HG02763 (cell line): Measurements from ENCODE around the gene MYO5A.
A peak's percentile ranks its signal among the peaks of the same experiment; 100 is the strongest.
"Not testable (repeated sequence)": the region's sequence is repeated elsewhere in the genome, so short reads cannot be mapped to it uniquely, and the experiment has no call there.

Experiments used
- ATAC-seq: cut with Tn5 transposase; IDR thresholded peaks from one replicate; pipeline ENCODE4 v1.9.1; 2021; ENCODE audit warnings: mild to moderate bottlenecking, moderate library complexity; ENCODE audit not compliant: unreplicated experiment

Gene MYO5A

DNA sequence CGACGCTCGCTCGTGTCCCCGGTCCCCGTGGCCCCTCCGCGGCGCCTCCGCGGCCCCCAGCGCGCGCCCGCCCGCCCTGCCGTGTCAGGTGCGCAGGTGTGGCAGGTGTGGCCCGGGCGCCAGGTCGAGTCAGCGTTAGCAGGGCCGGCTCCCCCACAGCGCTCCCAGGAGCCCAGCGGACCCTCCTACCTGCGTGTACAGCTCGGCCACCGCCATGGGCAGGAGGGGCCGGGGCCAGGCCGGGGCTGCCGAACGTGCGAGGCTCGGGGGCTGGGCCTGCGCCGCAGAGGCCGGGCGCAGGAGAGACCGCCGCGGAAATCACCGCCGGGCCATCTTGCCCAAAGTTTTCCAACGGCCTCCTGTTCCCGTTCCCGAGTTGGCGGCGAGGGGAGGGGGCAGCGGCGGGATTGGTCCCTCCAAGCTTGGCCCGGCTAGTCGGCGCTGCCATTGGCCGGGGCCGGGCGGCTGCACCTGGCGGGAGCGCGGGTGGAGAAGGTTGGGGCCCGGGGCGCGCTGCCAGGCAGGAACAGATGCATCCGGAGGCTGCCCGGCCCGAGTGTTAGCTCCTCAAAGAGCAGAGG is 233.2 kb downstream of the MYO5A start, which contains the start of gene MYO5C:
Gene MYO5C, minus strand, starts transcription at position 384 of the 581 bp plus-strand sequence. Its CDS starts 168 bp downstream, at position 216.
- no peak for ATAC-seq

DNA sequence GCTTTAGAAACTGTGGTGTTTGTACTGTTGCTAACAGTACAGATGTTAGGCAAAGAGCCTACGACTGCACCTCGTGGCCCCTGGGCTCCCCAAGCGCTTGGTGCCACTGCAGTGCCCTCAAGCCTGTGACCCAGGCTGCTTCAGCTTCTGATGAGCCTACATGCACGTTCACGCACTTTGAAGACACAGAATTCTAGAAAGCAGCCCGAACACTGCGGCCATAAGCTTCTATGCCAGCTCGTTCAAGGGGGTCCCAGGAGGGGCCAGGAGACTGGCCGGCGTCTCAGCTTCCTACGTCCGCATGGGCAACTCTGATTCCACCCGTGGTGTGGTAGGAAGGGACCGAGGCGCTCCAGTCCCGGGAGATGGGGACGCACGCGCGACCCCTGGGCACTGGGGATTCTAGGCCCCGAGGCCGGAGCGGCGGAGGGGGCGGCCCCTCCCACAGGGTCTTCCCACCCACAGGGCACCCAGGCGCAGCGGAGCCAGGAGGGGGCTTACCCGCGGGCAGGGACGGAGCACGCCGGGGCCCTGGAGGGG is 233.7 kb downstream of the MYO5A start:
- no peak for ATAC-seq

DNA sequence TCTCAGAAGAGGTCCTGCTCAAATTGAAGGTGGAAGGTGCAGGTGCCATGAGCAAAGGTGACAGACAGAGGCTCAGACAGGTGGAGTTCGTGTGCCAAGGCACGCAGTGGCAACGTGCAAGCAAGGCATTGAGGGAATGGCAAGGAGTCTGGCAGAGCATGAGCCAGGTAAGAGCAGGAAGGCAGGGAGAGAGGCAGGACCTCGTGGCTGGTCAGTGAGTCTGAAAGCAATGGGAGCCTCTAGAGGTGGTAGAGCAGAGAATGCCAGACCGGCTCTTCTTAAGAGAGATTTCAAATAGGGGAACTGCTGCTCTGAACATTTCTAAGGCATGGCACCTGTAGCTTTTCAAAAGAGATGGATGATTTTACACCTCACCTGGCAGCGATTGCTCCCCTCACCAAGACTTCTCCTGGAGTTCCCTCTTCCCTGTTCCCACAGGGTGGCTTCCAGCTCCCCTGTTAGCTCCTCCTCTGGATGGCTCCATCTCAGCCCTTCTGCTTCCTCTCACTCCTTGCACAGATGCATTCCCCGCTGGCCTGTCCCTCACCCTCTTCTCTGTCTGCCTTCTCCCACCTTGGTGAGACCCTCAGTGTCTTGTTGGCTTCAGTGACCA is 235.8 kb downstream of the MYO5A start:
- ATAC-seq, result no peak

- no peak for ATAC-seq
Observed at GRCh38 chr15:52291204-52291603, 237.5 kb downstream of the MYO5A start.

DNA sequence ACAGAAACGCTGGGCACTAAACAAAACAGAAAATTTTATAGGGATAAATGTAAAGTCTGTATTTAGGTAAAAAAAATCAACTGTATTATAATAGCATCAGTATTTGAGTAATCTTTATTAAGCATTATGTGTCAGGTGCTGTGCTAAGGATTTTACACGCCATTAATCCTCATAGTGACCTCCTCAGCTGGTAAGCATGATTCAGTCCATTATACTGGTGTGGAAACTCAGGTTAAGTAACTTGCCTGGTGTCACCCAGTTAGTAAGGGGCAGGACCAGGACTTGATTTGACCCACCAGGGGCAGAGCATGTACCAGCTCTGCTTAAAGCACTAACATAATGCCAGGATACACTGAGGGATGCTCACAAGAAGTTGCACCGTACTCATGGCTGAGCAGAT is 237.9 kb downstream of the MYO5A start:
- no peak for ATAC-seq

DNA sequence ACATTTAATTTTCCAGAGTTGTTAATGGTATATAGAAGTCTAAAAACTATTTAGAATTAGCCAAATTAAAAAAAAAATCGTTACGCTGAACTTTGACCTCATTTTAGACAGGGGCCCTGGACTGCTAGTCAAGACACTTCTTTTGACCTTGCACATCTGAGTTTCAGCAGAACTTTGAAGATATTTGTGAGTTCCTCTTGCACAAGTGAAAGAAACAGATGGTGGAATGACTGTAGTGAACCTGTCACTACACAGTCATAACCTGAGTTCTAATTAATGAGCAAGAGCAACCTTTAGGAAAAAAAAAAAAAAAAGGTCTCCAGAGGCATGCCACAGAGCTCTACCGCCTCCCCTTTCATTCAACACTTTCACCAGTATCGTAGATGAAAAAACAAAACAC is 238.4 kb downstream of the MYO5A start:
- ATAC-seq, result peak; percentile 48

GRCh38 chr15:52289629-52290081 is 239.0 kb downstream of the MYO5A start:
- no peak for ATAC-seq

DNA sequence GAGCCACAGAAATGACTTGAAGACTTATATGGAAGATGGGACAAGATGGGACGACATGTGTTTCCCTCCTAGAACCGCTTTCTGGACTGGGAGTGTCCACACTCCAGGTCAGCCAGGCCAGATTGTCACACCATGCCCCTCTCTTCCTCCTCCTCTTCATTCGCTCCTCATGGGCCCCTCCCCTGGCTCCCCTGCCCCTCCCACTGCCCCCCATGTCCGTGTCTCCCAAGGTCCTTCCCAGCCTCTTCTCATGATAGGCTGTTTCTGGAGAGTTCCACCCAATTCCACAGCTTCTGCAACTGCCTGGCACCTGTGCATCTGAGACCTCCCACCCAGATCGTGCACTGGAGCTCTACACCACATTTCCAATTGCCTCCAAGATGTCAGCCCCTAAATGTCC is 239.7 kb downstream of the MYO5A start:
- no peak for ATAC-seq

- no peak for ATAC-seq
Observed at GRCh38 chr15:52288051-52288942, 240.4 kb downstream of the MYO5A start.

- ATAC-seq, result no peak
Observed at GRCh38 chr15:52287114-52287513, 241.6 kb downstream of the MYO5A start.

- ATAC-seq, result not testable (repeated sequence)
Observed at GRCh38 chr15:52285941-52286340, 242.7 kb downstream of the MYO5A start.

DNA sequence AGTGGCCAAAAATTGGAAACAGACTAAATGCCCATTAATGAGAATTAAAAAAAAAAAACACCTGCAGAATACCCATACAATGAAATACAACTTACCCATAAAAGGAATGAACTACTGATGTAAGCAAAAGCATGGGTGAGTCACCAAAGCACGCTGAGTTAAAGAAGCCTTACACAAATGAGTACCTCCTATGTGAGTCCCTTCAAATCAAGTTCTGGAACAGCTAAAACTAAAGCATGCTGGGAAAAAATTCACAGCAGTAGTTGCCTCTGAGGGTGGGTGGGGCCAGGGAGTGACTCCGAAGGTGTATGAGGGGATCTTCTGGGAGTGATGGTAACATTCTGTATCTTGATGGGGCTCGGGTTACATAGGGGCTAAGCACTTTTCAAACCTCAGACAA is 244.5 kb downstream of the MYO5A start:
- no peak for ATAC-seq

- no peak for ATAC-seq
Observed at GRCh38 chr15:52283281-52283680, 245.4 kb downstream of the MYO5A start.

DNA sequence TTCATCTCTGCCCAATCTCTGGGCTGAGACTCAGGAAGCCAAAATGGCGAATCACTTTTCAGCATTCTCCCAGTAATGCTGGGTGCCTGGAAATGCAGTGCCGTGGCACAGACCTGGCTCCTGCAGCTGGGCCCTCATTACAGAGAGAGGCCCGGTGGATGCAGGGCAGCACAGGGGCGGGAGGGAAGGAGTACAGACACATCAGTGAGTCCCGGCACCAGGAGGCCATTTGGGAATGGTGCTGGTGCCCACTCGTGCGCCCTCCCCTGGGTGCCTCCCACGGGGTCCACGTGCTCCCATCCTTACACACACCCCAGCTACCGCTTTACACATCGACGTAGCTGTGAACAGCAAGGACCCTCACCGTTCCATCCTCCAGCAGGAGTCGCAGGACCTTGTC is 246.3 kb downstream of the MYO5A start:
- ATAC-seq, result no peak

DNA sequence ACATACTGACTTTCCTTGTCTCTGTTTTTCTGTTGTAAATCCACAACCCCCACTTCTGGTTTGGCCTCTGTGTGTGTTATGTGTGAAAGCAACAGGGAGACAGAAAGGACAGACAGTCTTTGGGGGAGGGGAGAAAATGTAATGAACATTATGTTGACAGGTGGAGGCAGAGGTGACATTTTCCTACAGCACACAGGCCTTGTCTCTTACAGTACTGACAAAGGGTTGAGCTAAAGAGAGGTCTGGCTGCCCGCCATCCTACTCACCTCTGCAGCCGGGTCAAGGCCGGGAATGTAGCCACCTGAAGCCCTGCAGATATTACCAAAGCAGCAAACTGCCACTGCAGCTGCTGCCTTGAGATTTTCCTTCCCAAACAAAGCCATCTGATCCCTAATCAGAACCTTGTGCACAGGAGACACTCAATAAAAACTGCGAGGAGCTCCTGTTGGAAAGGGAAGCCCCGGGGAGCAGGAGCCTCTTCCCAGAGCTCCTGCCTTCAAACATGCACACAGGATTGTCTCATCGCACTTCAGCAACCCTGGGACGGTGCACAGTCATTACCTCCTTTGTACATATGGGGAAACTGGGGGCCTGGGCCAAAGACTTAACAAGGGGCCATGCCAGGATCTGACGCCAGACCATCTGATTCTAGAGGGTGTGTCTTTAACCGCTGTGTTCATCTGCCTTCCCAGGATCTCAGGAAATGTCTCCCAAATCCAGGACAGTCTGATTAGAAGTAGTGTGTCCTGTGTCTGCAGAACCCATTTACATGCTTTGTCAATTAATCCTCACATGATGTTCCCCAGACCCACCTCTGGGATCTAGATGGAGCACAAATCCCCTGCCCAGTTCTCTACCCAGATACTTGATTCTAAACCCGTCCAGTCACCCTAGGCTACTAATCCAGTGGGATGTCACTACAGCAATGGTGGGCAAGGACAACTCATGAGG is 247.3 kb downstream of the MYO5A start:
- ATAC-seq, result no peak

- no peak for ATAC-seq
Observed at GRCh38 chr15:52280326-52281084, 248.2 kb downstream of the MYO5A start.

DNA sequence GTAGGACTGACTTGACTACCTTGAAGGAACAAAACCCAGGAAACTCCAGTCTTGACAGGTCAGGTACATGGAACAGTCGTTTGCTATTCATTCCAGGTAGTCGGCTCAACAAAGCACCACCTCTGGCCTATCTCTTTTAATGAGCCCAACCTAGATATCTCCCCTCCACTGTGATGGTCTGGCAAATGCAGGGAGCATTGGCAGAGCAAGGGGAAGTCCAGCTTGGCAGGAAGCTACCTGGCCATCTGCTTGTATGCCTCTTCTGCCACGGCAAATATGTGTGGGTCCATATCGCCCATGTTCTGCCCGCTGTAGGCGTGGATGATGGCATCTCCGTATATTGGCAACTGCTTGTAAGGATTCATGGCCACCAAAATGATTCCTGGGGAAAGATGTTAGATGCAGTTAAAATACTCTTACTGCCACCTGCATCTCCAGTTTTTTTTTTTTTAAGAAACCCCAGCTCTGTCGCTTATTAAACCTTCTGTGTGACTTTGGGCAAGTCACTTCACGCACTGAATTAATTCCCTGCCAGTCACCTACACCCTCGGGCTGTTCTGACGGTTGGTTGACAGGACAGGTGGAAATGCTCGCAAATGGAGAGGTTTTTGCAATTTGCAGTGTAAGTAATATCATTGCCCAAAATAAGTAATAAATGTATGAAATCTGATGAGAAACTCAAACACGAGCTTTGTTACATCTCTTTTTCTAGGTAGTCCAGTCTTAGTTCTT is 249.9 kb downstream of the MYO5A start:
- ATAC-seq, result no peak

GRCh38 chr15:52278135-52278534 is 250.5 kb downstream of the MYO5A start:
- ATAC-seq, result no peak

GRCh38 chr15:52277575-52277974 is 251.1 kb downstream of the MYO5A start:
- ATAC-seq, result no peak
